GM18907 (cell line): ENCODE measurements around the gene MRTFA.
"Not testable (repeated sequence)": the region's sequence is repeated elsewhere in the genome, so short reads cannot be mapped to it uniquely, and the experiment has no call there.

Experiments
- ATAC-seq: cut with Tn5 transposase; IDR thresholded peaks from one replicate; pipeline ENCODE4 v1.9.1; 2021; ENCODE audit warnings: mild to moderate bottlenecking, moderate library complexity; ENCODE audit not compliant: unreplicated experiment

Gene MRTFA

DNA sequence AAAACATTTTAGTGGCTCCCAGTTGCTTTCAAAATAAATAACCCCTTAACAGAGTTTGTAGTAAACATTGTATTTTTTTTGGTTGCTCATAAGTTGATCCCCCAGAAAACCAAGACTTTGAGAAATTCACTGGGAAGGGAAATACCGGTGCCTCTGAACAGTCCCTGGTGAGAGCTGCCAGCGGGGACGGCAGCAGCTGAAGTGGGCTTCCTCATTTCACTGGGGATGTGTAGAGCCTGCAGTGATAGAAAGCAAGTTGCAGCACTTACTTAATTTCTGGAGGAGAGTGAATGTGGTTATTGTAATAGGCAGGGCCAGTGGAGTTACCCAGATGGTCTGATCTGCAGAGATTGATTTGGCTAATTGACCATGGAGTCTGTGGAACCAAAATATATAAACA is 24.2 kb upstream of the MRTFA start:
- no peak for ATAC-seq

GRCh38 chr22:40659166-40659565 is 22.6 kb upstream of the MRTFA start:
- no peak for ATAC-seq

DNA sequence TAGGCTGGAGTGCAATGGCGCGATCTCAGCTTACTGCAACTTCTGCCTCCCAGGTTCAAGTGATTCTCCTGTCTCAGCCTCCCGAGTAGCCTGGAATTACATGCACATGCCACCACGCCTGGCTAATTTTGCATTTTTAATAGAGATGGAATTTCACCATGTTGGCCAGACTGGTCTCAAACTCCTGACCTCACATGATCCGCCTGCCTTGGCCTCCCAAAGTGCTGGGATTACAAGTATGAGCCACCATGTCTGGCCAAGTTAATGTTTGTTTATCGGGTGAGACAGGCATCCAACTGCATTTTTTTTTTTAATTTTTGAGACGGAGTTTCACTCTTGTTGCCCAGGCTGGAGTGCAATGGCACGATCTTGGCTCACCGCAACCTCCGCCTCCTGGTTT is 20.1 kb upstream of the MRTFA start:
- not testable (repeated sequence) for ATAC-seq

DNA sequence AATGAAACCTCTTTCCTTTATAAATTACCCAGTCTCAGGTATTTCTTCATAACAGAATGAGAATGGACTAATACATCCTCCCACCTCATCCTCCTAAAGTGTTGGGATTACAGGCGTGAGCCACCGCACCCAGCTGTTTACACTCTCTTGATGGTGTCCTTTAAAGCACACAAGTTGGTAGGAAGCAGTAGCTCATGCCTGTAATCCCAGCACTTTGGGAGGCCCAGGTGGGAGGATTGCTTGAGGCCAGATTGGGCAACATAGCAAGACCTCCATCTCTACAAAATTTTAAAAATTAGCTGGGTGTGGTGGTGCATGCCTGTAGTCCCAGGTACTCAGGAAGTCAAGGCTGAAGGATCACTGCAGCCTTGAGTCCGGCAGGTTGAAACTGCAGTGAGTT is 19.4 kb upstream of the MRTFA start:
- ATAC-seq = not testable (repeated sequence)

GRCh38 chr22:40654522-40655167 is 18.1 kb upstream of the MRTFA start:
- no peak for ATAC-seq

DNA sequence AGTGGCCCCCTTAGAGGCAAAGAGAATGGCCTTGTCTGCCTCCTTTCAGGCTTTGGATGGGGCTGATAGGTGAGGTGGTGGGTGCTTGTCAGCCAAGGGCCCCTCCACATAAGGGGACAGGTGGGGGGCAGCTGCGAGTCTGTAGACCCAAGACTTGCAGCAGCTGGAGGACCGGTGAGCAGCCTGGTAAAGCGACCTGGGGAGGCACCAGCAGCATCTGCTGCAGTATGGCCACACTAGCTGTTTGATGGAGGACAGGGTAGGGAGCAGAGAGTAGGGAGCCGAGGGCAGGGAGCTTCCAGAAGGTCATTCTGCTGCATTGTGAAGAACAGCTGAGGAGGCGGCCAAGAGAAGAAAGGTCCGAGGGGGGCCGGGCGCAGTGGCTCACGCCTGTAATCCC is 16.8 kb upstream of the MRTFA start:
- no peak for ATAC-seq

DNA sequence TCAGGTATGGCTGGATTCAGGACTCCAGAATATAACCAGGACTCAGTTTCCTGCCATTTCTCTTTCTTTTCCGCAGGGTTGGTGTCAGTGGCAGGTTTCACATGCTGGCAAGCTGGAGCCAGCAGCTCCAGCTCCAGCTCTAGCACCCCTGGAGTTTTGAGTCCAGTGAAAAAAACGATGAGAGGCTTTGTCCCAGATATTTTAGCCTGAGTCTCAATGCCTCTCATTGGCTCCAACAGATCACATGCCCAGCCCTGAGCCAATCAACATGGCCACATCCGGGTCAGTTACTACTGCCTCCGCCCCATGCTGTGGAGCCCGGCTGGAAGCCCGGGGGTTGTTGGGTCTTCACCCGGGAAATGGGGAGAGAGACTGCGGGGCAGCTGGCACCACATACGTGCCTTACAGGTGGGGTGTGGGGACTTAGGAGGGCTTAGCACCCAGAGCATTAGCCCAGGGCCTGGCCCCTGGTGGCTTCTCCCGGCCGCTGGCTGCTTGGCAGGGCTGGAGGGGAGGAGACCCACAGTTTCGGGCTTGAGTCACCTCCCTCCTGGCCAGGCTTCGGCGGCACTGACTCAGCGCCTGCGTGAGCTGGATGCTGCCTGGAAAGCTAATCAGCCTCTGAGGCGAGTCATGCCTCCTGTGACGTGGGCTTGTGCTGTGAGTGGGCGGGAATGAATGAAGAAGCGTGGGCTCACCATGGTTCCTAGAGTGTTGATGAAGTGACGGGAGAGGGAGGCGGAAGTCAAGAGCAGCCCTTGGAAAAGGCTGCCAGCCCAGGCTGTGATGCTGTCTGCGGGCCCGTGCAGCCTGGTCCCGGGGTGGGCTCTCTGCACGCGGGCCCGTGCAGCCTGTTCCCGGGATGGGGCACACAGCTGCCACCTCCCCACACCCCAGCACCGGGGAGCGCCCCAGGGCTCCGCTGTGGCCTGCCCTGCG is 15.3 kb upstream of the MRTFA start:
- ATAC-seq = no peak

DNA sequence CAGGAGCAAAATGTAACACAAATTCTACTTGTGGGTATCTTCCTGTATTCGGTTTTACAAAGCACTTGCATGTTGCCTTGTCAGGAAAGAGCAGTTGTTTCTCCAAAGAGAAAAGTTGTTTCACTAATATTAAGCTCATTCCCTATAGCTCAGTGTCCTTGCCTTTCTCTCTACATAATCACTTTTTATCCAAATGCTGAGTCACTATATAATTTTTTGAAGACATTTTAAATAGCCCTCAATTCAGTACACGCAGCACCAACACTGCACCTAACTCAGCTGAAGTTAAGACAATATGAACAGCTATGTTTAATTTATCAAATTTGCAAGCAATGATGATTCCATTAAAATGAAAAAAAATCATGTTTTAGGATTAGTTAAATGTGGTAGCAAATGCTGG is 14.5 kb upstream of the MRTFA start:
- no peak for ATAC-seq

GRCh38 chr22:40648386-40648785 is 11.9 kb upstream of the MRTFA start:
- ATAC-seq = no peak

- ATAC-seq = no peak
Measured at GRCh38 chr22:40645579-40646197, 9.2 kb upstream of the MRTFA start.

GRCh38 chr22:40642316-40642715 is 5.8 kb upstream of the MRTFA start:
- ATAC-seq = no peak

GRCh38 chr22:40641269-40641668 is 4.8 kb upstream of the MRTFA start:
- ATAC-seq = no peak

DNA sequence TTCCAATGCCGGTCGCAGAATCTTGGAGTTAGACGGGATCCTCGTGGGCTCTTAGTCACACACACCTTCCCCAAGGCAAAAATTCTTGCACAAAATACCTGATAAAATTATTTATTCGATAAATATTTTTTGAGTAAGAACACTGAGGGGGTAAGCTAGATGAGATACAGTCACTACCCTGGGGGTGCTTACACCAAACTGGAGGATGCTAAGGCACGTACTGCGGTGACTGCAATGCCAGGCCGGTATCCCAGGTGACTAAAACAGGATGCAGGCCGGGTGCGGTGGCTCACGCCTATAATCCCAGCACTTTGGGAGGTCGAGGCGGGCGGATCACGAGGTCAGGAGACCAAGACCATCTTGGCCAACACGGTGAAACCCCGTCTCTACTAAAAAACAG is 1.7 kb upstream of the MRTFA start:
- ATAC-seq = no peak

- peak; percentile 18 for ATAC-seq
Measured at GRCh38 chr22:40637183-40638150, 948 bp upstream of the MRTFA start.

DNA sequence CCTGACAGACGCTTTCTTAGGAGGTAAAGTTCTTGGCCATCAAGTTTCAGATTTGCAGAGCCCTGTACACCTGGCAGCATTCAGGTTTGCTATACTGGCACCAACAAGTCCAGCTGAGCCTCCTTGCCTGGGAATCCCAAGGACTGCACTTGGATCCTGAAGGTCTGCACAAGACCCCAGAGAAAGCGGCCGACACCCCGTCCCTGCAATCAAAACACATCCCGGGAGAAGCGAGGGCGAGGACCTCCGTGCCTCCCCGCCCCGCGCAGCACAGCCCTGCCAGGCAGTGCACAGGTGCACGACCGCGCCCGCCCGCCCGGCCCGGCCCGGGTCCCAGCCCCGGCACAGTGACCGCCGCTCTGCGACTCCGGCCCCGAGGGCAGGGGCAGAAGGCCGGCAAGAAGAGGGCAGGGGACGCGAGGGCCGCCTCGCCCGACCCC is 559 bp downstream of the MRTFA start:
- ATAC-seq = no peak

DNA sequence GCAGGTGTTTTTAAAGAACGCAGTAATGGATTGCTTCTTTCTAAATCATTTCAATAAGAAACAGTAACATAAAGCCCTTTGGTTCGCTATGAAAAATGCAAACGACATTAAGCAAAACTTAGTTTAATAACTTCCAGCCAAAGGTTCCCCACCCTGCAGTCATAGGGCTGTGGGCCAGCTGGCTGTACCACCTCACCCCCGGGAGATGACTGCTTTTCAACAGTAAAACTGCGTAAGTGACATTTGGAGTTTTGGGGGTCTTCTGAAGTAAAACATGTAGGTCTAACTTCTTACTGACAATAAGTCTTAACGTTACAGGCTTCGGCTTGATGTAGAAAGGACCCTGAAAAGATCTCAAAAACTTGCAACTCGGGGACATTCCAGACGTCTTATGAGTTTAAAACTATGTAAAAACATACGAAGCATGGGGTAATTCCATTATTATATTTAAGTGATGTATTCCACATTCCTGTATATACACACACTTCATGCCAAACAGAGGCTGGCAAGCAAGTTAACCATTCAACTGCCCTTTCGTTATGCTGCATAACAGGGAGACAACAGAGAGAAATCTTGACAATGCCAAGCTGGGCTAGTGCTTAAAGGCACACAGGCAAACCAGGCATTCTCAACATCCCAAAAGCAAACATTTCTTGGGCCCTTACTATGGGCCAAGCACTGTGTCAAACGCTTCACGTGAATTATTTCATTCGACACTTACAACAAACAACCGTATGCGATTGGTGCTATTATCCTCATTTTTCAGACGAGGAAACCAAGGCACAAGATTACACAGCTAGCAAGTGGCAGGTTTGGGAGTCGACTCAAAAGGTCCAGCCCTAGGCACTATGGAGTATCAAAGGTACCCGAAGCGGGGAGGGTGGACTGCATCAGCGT is 1.2 kb downstream of the MRTFA start:
- ATAC-seq = no peak

GRCh38 chr22:40634119-40634903 is 2.2 kb downstream of the MRTFA start:
- no peak for ATAC-seq

DNA sequence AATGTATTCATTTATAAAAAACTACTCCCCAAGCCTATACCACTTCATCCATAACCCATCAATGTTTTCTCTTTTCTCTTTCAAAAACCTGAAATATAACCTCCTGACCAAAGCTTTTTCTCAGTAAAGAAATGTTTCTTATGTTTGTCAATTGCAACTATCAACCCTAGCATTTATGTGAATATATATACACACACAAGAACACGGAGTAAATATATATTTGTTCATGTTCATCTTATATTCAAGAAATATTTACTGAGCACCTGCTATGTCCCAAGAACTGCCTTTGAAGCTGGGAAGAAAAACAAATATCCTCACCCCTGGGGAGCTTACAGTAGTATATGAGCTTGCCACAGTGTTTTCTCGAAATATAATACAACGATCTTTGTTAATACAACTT is 3.5 kb downstream of the MRTFA start:
- no peak for ATAC-seq

- ATAC-seq = no peak
Measured at GRCh38 chr22:40631925-40632324, 4.6 kb downstream of the MRTFA start.
